PC-9 (cell line): Measurements from ENCODE around the gene TP53I13.

Experiments
- CTCF ChIP-seq: fragments of 200-600 bp; sonication (generic); conservative IDR thresholded peaks from 2 replicates; pipeline ENCODE4 v1.6.1; 2017; ENCODE audit warnings: mixed run types, antibody characterized with exemption, mild to moderate bottlenecking, moderate library complexity
- EZH2 ChIP-seq: fragments of 200-600 bp; sonication (generic); IDR thresholded peaks from 2 replicates; pipeline ENCODE4 v1.8.0; 2017; ENCODE audit warnings: antibody characterized with exemption, low read depth

GRCh38 chr17:29583324-29584248 is 15.1 kb downstream of the TP53I13 start:
- TF ChIP-seq CTCF (no peak), EZH2 (no peak)
